GM20000 (cell line): ENCODE measurements around the gene KLF17.

Source experiments
- DNase-seq: peaks from one replicate; pipeline ENCODE4 v3.0.0; 2012; ENCODE audit warnings: low spot score
- CTCF ChIP-seq: IDR thresholded peaks from 2 replicates; pipeline ENCODE4 v1.5.1; 2012; ENCODE audit warnings: mild to moderate bottlenecking, control low read depth; ENCODE audit errors: extremely low read depth, missing control alignments

The KLF17 gene

DNA sequence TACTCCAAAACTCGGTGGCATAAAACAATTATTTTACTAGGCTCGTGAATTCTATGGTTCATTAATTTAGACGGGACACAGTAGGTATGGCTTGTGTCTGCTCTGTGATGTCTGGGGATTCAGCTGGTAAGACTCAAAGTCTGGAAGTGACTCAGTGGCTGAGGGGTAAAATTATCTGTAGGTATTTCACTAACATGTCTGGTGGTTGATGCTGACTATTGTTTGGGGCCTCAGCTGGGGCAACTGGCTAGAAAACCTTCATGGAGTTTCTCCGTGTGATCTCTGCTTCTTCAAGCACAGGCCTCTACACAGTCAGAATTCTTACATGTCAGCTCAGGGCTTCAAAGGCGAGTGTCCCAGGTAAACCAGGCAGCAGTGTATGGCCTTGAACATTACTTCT, 41.2 kb upstream of the KLF17 start:
- no peak for DNase-seq

DNA sequence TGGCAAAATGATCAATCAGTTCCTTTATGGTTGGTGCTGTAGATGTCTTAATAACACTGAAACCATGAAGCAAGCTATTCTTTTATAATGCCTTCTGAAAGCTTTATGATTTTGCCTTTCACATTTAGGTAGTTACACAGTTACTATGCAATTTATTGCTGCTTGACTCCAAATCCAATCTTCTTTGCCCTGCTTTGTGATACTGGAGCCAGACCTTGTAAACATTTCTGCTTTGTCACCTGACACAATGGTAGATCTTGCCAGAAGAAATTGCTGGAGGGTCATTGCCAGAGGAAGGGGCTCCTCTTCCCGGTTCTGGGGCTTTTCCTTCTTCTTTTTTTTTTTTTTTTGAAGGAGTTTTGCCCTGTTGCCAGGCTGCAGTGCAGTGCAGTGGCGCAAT, 40.5 kb upstream of the KLF17 start:
- no peak for TF ChIP-seq CTCF
- DNase-seq: no peak

More for the DNA sequence above, 41.2 kb upstream of the KLF17 start:
- TF ChIP-seq CTCF: no peak

DNA sequence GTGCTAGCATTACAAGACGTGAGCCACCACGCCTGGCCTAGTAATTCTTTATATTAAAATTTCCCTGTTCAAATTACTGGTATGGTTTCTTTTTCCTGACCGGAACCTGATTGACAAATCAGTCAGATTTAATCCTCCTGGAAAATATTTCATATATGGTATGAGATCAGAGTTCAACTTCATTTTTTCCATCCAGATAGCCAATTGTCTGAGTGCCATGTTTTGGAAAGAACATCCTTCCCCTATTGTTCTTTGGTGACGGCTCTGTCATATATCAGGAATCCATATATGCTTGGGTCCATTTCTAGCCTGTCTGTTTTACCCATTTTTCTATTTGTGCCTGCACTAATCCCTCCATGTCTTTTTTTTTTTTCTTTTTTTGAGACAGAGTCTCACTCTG, 39.1 kb upstream of the KLF17 start:
- TF ChIP-seq CTCF: no peak
- no peak for DNase-seq

DNA sequence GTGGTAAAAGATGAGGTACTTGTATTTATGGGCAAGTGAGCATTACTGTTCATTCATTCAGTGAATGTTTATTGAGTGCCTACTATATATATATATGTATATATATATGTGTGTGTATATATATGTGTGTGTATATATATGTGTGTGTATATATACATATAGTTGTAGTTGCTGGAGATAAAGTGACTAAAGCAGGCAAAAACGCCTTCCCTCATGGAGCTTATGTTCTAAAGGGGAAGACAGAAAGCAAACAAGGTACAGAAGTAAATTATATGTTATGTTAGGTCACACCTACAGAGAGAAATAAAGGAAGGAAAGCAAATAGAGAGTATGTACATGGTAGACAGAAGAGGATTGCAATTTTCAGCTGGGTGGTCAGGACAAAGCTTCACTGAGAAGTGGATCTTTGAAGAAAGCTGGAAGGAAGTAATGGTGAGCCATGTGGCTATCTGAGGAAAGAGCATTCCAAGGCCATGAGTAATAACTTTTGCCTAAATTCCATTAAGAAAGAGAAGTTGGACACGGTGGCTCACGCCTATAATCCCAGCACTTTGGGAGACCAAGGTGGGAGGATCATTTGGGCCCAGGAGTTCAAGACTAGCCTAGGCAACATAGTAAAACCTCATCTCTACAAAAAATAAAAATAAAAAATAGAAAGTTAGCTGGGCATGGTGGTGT, 33.5 kb upstream of the KLF17 start:
- DNase-seq: no peak
- TF ChIP-seq CTCF: no peak

DNA sequence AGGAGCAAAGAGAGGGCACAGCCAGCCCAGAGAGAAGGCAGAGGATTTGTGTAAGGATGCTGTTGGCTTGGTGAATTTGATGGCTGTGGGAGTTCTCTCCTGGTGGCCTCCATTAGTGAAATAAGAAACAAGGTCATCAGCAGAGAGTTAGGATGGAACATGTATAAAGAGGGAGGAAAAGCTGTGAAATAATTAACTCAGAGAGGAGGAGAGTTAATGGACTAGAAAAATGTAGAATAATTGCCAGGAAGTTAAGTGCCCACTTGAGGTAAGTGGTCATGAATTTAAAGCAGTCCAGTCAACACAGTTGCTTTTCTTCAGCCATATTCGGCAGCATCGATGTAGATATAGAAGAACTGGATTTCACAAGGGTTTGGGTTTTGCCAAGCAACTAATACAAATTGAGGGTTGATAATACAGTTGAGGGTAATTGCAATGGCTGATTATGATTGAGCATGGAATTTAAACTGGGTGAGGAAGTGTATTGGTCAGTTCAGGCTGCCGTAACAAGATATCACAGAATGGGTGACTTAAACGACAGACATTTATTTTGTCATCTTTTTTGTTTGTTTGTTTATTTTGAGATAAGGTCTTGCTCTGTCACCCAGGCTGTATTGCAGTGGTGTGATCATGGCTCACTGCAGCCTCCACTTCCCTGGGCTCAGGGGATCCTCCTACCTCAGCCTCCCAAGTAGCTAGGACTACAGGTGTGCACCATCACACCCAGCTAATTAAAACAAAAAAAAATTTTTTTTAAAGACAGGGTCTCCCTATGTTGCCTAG, 31.7 kb upstream of the KLF17 start:
- DNase-seq: no peak
- TF ChIP-seq CTCF: no peak

DNA sequence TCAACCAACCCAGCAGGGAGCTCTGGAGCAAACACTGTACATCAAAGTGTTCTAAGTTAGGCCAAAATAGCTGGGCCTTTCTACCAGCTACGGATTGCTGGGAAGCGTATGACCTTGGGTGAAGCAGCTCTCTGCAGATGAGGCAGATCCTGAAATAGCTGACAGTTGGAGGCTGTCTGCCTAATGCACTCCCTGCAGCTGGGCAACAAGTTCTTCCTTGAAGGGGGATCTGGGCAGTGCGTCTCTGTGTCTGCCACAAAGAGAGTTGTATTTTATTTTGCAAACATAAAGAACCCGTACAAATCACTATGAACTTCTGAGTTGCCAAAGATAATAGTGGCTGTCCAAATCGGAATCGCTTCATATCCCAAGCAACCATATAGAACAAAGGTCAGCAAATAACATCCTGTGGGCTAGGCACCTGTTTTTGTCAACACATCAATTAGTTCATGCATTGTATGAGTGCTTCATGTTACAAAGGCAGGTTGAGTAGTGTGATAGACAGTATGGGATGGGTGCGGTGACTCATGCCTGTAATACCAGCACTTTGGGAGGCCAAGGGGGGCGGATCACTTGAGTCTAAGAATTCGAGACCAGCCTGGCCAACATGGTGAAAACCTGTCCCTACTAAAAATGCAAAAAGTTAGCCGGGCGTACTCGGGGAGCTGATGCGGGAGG, 29.1 kb upstream of the KLF17 start:
- DNase-seq: no peak
- no peak for TF ChIP-seq CTCF
